ES-I3 (cell line): ENCODE data around the gene ARMH1.
"Not testable (repeated sequence)": the region's sequence is repeated elsewhere in the genome, so short reads cannot be mapped to it uniquely, and the experiment has no call there.

Source experiments
- H3K36me3 ChIP-seq: 2 replicates; pipeline ENCODE4 v1.6.1; 2013; ENCODE audit warnings: mild to moderate bottlenecking, low read length, control low read depth, moderate library complexity; ENCODE audit not compliant: insufficient read depth
- H3K4me1 ChIP-seq: 2 replicates; pipeline ENCODE4 v1.6.1; 2013; ENCODE audit warnings: mild to moderate bottlenecking, control low read depth, low read length; ENCODE audit not compliant: insufficient read depth
- H3K9ac ChIP-seq: 2 replicates; pipeline ENCODE4 v1.6.1; 2013; ENCODE audit warnings: low read depth, mild to moderate bottlenecking, low read length, moderate library complexity
- H3K9me3 ChIP-seq: 2 replicates; pipeline ENCODE4 v1.6.1; 2013; ENCODE audit warnings: mild to moderate bottlenecking, low read length, moderate library complexity; ENCODE audit not compliant: control insufficient read depth, insufficient read depth

ARMH1 gene

GRCh38 chr1:44651069-44651468 lies 23.4 kb upstream of the ARMH1 start:
- Histone ChIP-seq H3K4me1 (no peaks in the 10 kb centered on the region; the same call in 1 of the 2 replicates), H3K9ac (no peak overlapping the region), H3K36me3 (no peaks in the 10 kb centered on the region; the same call in none of the 2 replicates), H3K9me3 (no peaks in the 10 kb centered on the region)

DNA sequence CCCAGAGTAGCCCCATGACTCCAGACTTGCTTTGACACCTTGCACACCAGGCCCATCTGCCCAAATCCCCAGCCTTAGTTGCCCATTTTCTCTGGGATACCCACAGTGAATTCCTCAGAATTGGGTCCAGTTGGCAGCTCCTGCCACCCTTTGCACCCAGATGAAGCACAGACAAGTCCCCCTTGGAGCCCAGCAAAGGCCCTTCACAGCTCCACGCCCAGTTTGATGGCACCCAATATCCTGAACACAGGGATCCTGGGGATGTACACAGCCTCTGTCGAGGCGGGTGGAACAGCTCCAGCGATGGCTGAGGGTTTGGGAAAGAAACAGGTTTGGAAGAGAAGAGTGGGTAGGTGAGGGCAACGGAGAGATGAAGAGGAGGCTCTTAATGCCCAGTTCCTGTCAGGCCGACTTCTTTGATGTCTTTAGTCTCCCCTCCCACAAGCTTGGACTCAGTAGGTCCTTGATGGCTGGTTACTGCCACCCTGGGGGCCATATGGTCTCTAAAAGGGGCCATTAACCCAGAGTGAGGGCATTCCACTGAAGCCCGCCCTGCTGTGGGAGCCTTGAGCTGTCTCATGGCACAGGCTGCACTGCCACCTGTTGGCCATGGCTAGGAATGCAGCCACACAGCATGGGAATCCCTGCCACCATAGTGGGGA lies 21.9 kb upstream of the ARMH1 start:
- Histone ChIP-seq H3K36me3 (no peaks in the 10 kb centered on the region; the same call in none of the 2 replicates), H3K4me1 (no peaks in the 10 kb centered on the region; the same call in 1 of the 2 replicates), H3K9ac (no peak overlapping the region), H3K9me3 (no peaks in the 10 kb centered on the region)

GRCh38 chr1:44653107-44653964 lies 21.2 kb upstream of the ARMH1 start:
- Histone ChIP-seq H3K36me3 (no peaks in the 10 kb centered on the region; the same call in 1 of the 2 replicates), H3K9me3 (no peaks in the 10 kb centered on the region), H3K9ac (no peak overlapping the region), H3K4me1 (no peaks in the 10 kb centered on the region; the same call in 1 of the 2 replicates)

- Histone ChIP-seq H3K9me3 (no peaks in the 10 kb centered on the region), H3K9ac (no peak overlapping the region), H3K36me3 (no peaks in the 10 kb centered on the region), H3K4me1 (no peaks in the 10 kb centered on the region; the same call in 1 of the 2 replicates)
These were observed 19.8 kb upstream of the ARMH1 start for GRCh38 chr1:44654621-44655187.

DNA sequence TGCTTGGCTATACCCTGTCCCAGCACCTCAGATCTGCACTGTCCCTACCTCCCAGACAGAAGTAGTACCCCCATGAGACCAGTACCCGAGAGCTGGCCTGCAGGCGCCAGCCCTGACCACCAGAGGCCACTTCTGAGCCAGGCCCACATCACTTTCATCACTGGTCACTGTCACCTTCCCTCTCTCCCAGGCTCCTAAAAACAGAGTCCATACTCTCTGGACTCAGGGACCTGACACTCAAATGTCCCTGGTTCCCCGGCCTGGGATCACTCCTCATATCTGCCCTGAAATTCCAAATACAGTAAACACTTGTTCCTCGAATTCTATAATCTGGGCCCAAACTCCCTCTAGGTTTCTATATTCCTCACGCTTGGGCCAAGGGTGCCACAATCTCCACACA lies 18.9 kb upstream of the ARMH1 start:
- no peaks in the 10 kb centered on the region for H3K9me3 ChIP-seq

GRCh38 chr1:44659566-44659965 lies 14.9 kb upstream of the ARMH1 start:
- Histone ChIP-seq H3K4me1 (0 out of 2 replicates have a peak, but pooled peaks cover 4% of the 10 kb centered on the region), H3K9me3 (no peaks in the 10 kb centered on the region), H3K9ac (no peak overlapping the region), H3K36me3 (no peaks in the 10 kb centered on the region)

More for the DNA sequence above, 18.9 kb upstream of the ARMH1 start:
- no peaks in the 10 kb centered on the region for H3K4me1 ChIP-seq
- no peak overlapping the region for H3K9ac ChIP-seq
- no peaks in the 10 kb centered on the region for H3K36me3 ChIP-seq

GRCh38 chr1:44660176-44660575 lies 14.3 kb upstream of the ARMH1 start:
- Histone ChIP-seq H3K9me3 (no peaks in the 10 kb centered on the region), H3K4me1 (0 out of 2 replicates have a peak, but pooled peaks cover 4% of the 10 kb centered on the region), H3K36me3 (no peaks in the 10 kb centered on the region), H3K9ac (no peak overlapping the region)

- Histone ChIP-seq H3K4me1 (0 out of 2 replicates have a peak, but pooled peaks cover 4% of the 10 kb centered on the region), H3K9ac (no peak overlapping the region), H3K9me3 (no peaks in the 10 kb centered on the region), H3K36me3 (no peaks in the 10 kb centered on the region)
These were observed 12.5 kb upstream of the ARMH1 start for GRCh38 chr1:44661781-44662682.

GRCh38 chr1:44662683-44663030 lies 11.9 kb upstream of the ARMH1 start:
- Histone ChIP-seq H3K9ac (no peak overlapping the region), H3K9me3 (no peaks in the 10 kb centered on the region), H3K4me1 (0 out of 2 replicates have a peak, but pooled peaks cover 4% of the 10 kb centered on the region), H3K36me3 (no peaks in the 10 kb centered on the region)

- Histone ChIP-seq H3K4me1 (0 out of 2 replicates have a peak, but pooled peaks cover 4% of the 10 kb centered on the region), H3K36me3 (no peaks in the 10 kb centered on the region), H3K9ac (no peak overlapping the region), H3K9me3 (no peaks in the 10 kb centered on the region)
These were observed 11.1 kb upstream of the ARMH1 start for GRCh38 chr1:44663417-44663816.

- Histone ChIP-seq H3K9me3 (no peaks in the 10 kb centered on the region), H3K4me1 (0 out of 2 replicates have a peak, but pooled peaks cover 4% of the 10 kb centered on the region), H3K36me3 (no peaks in the 10 kb centered on the region), H3K9ac (no peak overlapping the region)
These were observed 9.7 kb upstream of the ARMH1 start for GRCh38 chr1:44664730-44665370.

- H3K9ac ChIP-seq, H3K9me3 ChIP-seq, H3K36me3 ChIP-seq, H3K4me1 ChIP-seq: not testable (repeated sequence)
These were observed 7.8 kb upstream of the ARMH1 start for GRCh38 chr1:44666719-44667118.

DNA sequence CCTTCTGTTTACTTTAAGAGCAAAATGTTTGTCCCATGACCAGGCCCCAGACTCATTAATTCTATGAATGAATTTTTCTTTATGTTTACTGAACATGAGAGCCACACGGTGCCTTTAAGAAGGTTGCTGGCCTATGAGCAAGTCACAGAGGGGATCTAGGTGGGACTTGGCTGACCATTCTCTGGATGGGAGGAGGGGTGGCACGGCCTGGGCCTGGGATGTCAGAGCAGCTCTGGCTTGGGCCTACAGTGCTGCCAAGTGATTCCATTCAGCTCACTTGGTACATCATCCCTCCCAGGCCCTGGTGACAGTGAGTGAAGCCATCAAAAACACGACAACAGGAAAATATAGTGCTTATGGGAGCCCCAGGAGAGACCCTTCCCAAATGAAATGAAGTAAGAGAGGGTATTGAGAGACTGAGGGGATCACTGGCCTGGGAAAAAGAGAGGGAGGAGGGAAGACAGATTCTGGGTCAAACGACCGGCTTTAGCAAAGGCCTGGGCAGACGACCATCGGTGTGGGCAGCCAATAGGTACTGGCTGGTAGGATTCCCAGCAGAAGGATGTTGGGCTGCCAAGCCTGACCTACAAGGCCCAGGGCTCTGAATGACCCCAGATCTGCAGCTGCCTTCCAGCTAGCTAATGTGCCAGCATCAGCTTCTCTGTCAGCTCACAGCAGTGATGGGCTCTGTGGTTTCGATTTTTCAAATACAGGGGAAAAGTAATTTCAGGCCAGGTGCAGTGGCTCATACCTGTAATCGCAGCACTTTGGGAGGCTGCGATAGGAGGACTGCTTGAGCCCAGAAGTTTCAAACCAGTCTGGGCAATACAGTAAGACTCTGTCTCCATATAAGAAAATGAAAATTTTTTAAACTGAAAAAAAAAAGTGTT lies 3.5 kb upstream of the ARMH1 start:
- no peak overlapping the region for H3K9ac ChIP-seq
- peaks cover 14% of the 10 kb centered on the region for H3K4me1 ChIP-seq
- no peaks in the 10 kb centered on the region for H3K9me3 ChIP-seq
- no peaks in the 10 kb centered on the region for H3K36me3 ChIP-seq
